RCC 7860 (cell line): ENCODE results near the gene TEDC2.
"Not testable (repeated sequence)": the region's sequence is repeated elsewhere in the genome, so short reads cannot be mapped to it uniquely, and the experiment has no call there.

ENCODE experiments used
- DNase-seq: peaks from one replicate; pipeline ENCODE4 v3.0.0-alpha.2; 2015; ENCODE audit warnings: low spot score
- FAIRE-seq: peaks from 2 replicates; lab custom pipeline; 2012; peaks lifted over from hg19 to GRCh38; lab: Jason Lieb, UNC

Gene TEDC2, protein sequence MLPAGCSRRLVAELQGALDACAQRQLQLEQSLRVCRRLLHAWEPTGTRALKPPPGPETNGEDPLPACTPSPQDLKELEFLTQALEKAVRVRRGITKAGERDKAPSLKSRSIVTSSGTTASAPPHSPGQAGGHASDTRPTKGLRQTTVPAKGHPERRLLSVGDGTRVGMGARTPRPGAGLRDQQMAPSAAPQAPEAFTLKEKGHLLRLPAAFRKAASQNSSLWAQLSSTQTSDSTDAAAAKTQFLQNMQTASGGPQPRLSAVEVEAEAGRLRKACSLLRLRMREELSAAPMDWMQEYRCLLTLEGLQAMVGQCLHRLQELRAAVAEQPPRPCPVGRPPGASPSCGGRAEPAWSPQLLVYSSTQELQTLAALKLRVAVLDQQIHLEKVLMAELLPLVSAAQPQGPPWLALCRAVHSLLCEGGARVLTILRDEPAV

DNA sequence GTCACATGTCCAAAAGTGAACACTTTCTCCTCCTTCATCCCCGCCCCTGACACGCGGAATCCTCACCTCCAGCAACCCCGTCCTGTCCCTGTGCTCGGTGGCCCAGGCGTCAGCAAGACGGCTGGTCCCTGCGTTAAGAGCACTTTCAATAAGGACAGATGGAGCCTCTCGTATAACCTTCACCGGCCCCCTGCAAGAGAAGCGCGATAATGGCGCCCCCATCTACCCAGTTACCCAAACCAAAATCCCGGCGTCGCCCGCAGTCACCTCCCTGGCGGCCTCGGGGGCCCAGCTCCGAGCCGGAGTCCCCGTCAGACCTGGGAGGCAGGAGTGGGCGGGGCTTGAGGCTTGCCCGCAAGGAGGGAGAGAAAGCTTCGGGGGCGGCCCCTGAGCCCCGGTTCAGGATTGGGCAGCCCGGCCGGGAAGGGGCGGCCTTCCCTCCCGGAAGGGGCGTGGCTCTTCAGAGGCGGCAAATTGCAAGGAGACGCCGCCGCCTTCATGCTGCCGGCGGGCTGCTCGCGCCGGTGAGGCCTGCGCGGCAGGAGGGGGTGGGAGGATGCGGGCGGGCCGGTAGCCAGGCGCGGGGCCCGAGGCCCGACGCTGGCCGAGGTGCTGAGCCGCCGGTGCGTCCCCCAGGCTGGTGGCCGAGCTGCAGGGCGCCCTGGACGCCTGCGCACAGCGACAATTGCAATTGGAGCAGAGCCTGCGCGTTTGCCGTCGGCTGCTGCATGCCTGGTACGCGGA lies at the start of gene TEDC2:
TSS of gene TEDC2 (plus strand) at position 463 of the 744 bp plus-strand sequence. CDS start at position 499, 36 bp downstream.
- peak; percentile 68 for FAIRE-seq

DNA sequence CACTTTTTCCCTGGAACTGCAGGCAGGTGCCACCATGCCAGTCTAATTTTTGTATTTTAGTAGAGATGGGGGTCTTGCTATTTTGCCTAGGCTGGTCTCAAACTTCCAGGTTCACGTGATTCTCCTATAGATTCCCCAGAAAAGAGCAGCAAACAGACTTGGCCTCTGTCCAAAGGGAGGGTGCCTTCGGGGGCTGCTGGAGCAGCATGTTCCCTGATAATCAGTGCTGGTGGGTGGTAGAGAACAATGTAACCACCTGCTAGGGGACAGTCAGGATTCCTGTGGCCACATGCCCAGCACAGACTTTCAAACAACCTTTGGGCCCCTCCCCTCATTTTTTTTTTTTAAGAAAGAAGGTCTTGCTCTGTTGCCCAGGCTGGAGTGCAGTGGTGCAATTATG lies 44.8 kb upstream of the TEDC2 start:
- no peak for FAIRE-seq

More for the DNA sequence above, at the start of gene TEDC2:
- peak; percentile 85 for DNase-seq

DNA sequence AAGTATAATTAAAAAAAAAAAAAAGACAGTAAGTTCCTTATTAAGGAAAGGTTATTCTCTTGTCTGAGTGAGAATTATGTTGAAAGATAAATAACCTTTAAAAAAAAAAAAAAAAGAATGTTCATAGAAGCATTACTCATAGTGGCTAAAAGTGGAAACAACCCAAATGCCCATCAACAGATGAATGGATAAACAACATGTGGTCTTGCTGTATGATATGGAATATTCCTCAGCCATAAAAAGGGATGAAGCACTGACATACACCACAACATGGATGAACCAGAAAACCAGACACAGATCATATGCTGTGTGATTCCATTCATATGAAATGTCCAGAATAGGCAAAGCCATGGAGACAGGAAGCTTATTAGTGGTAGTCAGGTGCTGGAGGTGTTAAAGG lies 39.9 kb upstream of the TEDC2 start:
- FAIRE-seq, result no peak
- DNase-seq, result no peak

More for the DNA sequence above, 44.8 kb upstream of the TEDC2 start:
- no peak for DNase-seq

DNA sequence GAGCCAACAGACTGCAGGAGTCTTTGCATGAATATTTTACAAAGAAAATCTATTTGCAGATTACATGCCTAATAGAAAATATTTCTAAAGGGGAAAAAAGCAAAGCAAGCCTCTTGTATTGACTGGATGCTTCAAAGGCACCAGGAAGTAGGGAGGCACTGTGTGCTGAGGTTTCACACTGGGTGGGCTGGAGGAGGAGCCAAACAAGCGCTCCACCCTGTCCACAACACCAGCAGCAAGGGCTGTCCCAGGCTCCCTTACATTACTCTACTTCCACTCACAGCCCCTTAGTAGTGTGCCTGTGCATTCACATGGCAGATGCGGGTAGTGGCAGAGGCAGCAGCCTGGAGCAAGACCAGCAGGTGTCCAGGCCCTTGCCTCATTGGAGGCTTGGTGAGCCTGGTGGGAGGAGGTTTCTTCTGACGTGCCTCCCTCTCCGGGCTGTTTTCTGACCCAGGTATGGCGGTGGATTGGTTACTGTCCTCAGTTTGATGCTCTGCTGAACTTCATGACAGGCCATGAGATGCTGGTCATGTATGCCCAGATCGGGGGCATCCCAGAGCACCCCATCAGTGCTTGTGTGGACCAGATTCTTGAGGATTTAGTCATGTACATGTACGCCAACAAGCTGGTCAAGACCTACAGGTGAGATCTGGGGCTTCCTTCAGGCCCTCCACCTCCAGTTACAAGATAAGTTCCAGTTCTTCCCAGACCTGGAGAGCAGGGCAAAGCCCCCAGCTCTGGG lies 37.6 kb upstream of the TEDC2 start:
- FAIRE-seq (no peak), DNase-seq (no peak)

DNA sequence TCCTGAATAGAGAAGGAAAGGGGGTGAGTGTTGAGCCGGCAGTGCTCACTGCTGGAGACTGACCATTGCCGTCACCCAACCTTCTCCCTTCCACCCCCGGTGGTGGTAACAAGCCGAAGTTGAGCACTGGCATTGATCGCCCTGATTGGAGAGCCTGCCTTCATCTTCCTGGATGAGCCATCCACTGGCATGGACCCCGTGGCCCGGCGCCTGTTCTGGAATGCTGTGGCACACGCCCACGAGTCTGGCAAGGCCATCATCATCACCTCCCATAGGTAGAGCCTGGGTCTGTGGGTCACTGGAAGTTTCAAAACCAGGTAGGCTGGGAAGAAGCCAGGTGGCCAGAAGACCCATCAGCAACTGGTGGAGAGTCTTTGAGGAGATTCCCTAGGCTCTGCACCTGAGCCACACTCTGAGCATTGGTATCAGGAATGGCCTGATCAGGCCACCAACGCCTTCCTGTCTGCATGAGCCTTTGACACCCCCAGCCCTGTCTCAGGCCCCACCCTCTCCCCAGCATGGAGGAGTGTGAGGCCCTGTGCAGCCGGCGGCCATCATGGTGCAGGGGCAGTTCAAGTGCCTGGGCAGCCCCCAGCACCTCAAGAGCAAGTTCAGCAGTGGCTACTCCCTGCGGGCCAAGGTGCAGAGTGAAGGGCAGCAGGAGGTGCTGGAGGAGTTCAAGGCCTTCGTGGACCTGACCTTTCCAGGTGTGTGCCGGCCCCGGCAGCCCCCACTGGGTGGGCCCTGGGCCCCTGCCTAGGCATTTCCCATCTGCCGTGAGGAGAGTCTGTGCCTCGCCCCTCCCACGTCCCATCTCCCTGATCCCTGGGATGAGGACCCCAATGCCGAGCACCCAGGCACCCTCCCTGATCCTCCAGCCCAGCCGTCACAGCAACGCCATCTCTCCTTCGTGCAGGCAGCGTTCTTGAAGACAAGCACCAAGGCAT lies 35.6 kb upstream of the TEDC2 start:
- DNase-seq, result no peak
- FAIRE-seq, result no peak

DNA sequence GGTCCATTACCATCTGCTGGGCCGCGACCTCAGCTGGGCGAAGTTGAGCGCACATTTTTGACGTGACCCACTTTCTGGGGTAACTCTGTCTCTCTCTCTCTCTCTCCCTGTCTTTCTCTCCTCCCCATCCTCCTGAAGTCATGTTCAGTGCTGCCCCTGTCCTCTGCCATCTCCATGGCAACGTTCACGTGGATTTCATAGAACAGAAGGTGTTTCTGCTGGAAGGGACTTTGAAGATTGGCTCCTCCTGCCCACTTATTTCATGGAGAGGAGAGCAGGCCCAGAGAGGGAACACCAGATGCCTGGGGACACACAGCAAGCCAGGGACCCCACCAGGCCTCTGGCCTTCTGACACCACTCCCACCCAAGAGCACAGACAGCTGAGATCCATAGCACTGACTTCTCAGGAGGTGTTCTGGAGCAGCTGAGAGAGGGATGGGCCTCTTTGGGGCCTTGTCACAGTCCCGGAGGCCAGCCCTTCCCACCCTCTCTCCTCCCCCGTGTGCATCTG lies 34.8 kb upstream of the TEDC2 start:
- FAIRE-seq (no peak), DNase-seq (no peak)

DNA sequence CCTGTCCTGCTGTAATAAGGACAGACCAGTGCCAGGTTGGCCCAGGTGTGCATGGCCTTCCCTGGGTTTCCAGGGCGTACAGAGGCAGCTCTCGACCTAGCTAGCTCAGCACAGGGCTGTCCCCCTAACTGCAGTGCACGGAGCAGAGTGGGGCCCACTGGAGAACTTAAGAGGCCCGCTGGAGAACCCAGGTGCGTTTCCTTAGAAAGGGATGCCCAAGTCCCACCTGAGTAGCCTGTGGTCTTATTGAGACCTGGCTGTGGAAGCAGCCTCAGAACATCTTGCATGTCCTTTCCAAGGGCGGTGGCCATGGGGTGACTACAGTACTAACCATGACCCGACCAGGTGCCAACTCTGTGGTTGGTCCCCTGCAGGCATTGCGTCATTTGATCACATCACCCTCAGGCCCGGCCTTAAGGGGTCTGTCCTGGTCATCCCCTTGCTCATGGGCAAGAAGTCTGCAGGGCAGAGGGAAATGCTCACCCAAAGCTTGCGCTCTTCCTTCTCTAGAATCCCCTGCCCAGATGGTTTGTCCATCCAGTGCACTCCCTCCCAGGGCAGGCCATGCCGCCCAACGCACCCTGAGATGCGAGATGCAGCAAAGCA lies 34.0 kb upstream of the TEDC2 start:
- DNase-seq, result no peak
- FAIRE-seq, result no peak

DNA sequence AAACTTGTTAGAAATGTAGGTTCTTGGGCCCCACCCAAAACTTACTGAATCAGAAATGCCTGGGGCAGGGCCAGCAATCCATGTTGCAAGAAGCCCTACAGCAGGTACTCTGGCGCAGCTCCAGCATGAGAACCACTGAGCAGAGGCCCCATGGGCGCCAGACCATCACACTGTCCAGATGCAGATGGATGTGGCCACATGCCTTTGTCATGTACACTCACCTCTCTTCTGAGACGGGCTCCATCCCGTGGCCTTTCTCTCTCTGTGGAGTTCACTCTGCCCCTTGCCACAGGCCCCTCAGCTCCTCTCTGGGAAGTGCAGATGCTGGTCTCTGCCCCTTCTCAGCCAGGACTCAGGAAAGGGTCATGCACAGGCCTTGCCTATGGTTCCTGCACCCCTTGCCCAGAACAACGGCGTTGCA lies 33.0 kb upstream of the TEDC2 start:
- DNase-seq, result no peak
- no peak for FAIRE-seq

DNA sequence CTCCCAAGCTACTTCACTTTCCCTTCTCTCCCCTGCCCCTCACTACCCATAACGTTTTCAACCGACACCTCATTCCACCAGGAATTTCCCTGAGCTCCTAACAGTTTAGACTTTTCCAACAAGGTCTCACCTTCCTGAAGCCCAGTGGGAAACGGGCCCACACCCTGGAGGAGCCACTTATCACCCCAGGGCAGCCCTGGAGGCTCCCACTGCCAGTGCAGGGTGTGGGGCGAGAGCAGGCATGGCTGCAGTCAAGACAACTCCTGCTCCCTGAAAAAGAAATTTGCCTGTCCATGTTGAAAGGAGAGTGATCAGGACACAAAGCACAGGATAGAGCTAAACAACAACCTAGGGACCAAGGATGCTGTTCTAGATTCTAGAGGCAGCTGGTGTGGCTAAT lies 32.4 kb upstream of the TEDC2 start:
- no peak for FAIRE-seq
- DNase-seq, result no peak

DNA sequence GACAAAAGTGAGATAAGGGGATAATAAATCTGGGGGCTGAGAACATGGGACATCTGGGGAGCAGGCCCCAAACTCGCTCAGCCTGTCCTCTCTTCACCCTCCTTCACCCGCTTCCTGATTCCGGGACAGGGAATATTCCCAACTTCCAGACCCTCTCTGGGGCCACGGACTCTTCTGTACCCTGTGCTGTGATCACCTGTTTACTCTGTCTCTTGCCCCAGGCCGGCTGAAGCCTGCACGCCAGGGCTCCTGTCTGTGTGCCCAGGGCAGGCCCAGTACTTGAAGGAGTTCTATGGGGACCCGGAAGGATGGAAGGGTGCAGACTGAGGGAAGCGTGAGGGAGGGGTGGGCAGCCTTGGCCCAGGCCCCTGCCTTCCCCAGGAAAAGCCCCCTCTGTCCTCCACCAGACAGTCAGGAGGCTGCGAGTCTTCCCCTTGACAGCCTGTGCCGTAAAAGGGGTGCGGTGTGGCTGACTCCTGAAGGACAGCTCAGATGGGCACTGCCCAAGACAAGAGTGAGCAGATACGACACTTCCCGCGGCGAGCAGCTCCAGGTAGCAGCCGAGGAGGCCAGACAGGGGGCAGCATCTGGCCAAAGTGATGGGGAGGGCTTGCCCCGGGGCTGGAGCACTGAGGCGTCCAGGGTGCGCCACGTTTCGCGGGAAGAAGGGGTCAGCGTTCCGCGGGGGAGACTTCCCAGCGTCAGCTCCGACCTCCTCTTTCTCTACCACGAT lies 31.7 kb upstream of the TEDC2 start:
- no peak for FAIRE-seq
- DNase-seq, result no peak

DNA sequence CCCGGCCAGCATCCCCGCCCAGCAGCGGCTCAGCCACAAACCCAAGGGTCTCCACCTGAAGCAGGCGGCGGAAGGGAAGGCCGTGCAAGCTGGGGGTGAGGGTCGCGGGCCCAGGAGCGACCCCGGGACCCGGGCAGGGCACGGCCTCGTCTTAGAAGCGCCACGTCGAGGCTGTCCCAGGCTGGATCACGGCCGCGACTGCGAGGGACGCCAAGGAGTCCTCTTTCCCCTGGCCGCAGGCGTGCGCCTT lies 31.2 kb upstream of the TEDC2 start:
- DNase-seq (no peak), FAIRE-seq (no peak)

DNA sequence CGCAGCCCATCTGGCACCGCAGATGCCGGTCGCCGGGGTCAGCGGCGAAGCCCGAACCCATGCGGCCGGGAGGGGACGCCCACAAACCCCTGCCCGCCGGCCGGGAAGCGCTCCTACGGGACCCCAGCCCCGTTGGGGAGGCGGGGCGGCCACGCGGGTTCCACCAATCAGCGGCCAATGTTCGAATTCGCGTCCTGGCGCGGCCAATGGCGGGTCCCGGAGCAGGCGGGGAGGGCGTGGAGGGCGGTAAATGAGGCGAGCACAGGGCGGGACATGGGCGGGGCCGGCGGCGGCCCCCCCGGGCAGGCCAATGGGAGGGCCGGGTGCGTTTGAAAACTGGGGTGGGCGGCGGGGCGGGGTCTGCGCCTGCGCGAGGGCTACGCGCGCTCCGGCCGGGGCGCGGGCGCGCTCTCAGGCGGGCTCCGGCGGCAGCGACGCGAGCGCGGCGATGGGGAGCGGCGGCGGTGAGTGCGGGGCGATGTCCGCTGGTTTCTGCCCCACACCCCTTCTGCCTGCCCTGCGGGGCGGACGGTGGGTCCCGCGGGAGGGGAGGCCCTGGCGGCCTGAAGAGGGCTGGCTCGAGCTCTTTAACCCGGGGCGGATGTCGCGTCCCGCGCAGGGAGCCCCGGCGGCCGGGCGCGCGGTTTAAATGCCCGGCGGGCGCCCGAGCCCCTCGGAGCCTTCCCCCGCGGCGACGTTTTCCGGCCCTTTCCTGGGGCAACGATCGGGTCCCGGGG lies 30.7 kb upstream of the TEDC2 start, which contains the start of gene CCNF:
TSS of gene CCNF (plus strand) at position 414 of the 737 bp plus-strand sequence. CDS start at position 449, 35 bp downstream.
- peak; percentile 83 for DNase-seq
- FAIRE-seq, result no peak

DNA sequence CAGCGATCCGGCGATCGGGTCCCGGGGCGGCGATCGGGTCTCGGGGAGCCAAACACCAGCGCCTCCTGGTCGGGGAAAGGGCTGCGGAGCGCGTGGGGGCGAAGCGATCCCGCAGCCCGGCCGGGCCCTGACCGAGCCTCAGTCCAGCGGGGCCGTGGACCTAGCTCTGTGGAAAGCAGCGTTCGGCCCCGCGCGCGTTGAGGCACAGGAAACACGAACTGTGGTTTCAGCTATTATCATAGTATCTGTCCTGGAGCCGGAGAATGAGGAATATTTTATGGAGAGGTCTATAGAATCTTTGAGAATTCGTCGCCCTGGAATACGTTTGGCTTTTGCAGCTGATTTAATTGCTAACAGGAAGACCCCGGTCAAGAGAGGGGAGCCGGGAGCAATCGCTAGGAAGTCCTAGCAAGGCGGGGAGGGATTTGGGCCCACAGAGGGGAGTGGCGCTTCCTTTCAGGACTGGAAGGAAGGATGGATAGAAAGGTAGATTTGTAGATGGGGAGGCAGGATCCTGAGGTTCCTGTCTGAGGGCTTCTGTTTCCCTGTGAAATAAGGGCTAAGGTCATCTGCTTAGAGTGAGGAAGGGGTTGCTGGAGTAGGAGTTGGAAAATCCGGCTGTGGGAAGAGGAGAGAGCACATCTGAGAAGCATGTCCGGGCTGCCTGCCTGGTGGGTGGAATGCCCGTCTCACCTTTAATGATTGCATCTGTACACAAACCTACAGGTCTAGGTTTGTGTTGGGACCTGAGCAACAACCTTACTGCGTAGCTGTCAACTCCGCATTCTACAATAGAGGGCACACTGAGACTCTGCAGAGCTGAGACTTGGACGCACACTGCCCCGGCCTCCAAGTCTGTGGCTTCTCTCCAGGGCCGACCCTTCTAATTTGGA lies 29.9 kb upstream of the TEDC2 start:
- FAIRE-seq (no peak), DNase-seq (no peak)

DNA sequence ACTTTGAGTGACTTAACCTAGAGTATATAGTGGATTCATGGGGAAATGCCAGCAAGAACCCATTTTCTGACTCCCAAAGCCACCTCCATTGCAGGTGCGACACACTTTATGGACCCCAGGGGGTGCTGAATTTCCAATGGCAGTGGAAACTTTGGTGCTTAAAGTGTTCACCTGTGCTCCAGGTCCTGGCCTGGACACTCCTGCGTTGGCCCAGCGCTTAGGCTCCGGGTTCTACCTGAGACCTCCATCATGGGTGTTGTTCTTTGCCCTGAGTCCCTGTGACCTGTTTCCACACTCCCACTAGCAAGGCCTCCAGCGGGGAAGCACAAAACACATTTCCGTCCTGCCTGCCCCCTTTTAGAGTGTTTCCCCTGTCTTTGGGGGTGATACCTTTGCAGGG lies 27.6 kb upstream of the TEDC2 start:
- FAIRE-seq, result no peak
- no peak for DNase-seq

DNA sequence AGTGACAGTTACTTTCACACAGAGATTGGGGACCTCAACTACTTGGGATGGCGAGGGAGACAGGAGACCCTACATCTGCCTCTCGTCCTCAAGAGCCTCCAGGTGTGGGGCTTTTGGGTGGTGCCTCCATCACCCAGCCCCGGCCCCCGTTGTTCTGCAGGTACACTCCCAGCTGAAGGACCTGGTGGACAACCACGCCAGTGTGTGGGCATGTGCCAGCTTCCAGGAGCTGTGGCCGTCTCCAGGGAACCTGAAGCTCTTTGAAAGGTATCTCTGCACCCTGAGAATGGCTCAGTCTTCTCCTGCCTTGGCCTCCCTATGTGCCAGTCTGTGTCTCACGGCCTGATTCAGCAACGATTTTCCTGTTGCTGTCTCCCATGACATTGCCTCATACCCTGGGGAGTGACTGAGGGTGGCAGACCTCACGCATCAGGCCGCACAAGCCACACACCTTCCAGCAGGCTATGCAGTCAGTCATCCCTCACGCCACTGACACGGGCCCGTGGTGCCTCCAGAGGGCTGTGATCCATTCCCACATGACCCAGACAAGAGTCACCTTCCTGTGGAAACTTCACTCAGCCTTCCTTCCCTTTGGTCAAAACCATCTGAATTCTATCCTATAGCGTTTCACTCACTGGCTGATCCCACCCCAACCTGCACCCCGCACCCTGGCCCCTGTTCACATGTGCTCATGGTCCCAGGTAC lies 27.0 kb upstream of the TEDC2 start:
- FAIRE-seq (no peak), DNase-seq (no peak)

DNA sequence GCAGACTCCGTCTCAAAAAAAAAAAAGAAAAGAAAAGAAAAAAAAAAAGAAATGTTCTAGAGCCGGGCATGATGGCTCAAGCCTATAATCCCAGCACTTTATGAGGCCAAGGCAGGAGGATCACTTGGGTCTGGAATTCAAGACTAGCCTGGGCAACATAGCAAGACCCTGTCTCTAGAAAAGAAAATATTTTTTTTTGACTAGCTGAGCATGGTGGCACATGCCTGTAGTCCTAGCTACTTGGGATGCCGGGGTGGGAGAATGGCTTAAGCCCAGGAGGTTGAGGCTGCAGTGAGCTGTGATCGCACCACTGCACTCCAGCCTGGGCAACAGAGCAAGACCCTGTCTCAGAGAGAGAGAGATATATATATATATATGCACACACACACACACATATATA lies 24.7 kb upstream of the TEDC2 start:
- FAIRE-seq, DNase-seq: not testable (repeated sequence)

DNA sequence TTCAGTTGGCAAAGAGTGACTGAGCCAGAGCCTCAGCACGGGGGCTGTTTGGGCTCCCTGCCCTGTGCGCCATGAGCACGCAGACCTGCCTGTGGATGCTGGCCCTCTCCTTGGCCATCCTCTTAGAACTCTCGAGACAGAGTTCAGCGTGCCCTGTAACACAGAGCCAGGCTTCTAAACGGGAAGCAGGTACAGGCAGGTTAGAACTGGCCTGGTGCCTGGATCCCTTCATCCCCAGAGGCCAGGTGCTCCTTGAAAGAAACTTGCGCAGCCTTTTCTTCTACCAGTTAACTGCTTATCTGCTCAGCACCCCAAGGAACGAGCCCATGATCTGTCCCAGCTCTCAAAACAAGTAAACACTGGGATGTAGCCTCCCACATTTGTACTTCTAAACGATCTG lies 23.8 kb upstream of the TEDC2 start:
- no peak for FAIRE-seq
- no peak for DNase-seq
